GM12891 (cell line): Measurements from ENCODE around the gene MMP7.

Source experiments
- PAX5 ChIP-seq: IDR thresholded peaks from 2 replicates; pipeline ENCODE4 v1.6.1; 2011; ENCODE audit warnings: low read length, moderate library complexity, mild to moderate bottlenecking; ENCODE audit not compliant: insufficient read depth, severe bottlenecking
- POLR2A ChIP-seq: IDR thresholded peaks from 2 replicates; pipeline ENCODE4 v1.6.1; 2011; ENCODE audit warnings: low read depth, low read length, control low read depth
- POLR2AphosphoS5 ChIP-seq: IDR thresholded peaks from 2 replicates; pipeline ENCODE4 v1.6.1; 2011; ENCODE audit warnings: low read depth, low read length, control low read depth
- POU2F2 ChIP-seq: IDR thresholded peaks from 2 replicates; pipeline ENCODE4 v1.6.1; 2011; ENCODE audit warnings: low read depth, mild to moderate bottlenecking, control low read depth, low read length, moderate library complexity
- SPI1 ChIP-seq: IDR thresholded peaks from 2 replicates; pipeline ENCODE4 v1.6.1; 2011; ENCODE audit warnings: low read depth, low read length, control low read depth
- TAF1 ChIP-seq: IDR thresholded peaks from 2 replicates; pipeline ENCODE4 v1.6.1; 2011; ENCODE audit warnings: low read depth, low read length, control low read depth

DNA sequence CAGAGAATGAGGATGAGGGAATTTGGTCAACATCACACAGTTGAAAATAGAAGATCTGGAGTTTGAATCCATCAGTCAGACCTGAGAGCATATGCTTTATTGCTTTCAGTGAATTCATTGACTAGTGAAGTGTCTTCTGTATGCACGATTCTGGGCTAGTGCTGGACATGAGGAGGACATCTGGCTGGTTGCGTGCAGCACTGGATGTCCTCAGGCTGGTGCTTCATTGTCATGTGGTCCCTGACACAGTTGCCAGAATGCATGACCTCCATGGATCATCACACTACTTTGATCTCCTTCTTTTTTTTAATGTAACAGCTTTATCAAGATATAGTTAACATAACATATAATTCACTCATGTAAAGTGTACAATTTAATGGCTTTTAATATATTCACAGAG is 44.5 kb upstream of the MMP7 start:
- TF ChIP-seq POLR2AphosphoS5: no peak
- no peak for TF ChIP-seq POLR2A
- no peak for TF ChIP-seq TAF1
- no peak for TF ChIP-seq SPI1
- no peak for TF ChIP-seq PAX5
- no peak for TF ChIP-seq POU2F2
